Measurements from ENCODE around the gene SCUBE3.

DNA sequence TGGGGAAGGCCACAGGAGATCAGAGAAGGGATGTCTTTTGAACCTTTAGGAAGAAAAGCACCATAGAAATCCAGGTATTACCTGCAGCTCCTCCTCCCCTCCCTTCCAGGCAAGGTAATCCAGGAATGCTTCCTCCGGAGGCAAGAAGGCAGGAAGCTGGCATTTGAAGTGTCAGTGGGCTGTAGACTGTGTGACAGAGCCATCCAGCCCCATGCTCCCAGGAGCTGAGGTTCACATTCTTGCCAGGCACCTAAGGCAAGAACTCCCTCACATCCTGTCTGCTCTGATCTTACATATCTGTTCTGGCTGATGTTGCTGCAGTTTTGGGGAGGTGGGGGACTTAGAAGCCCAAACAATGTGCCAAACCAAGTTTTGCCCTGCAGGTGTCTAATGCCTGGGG is 27.8 kb upstream of the SCUBE3 start:
- no peak for TF ChIP-seq POLR2A (IDR thresholded peaks at IDR 0.05; ENCODE audit: low read length)
- no peak for TF ChIP-seq GATA1 (IDR thresholded peaks at IDR 0.05; ENCODE audit: low read depth, low read length)
